ENCODE data around the gene KIF6. TPM values are rescaled to one million over a fixed set of nuclear protein-coding genes. Genes with fewer than 3 reads are reported as not detected.

KIF6 gene
- total RNA-seq, 1 donor from 2014 or later: 2.9 TPM

DNA sequence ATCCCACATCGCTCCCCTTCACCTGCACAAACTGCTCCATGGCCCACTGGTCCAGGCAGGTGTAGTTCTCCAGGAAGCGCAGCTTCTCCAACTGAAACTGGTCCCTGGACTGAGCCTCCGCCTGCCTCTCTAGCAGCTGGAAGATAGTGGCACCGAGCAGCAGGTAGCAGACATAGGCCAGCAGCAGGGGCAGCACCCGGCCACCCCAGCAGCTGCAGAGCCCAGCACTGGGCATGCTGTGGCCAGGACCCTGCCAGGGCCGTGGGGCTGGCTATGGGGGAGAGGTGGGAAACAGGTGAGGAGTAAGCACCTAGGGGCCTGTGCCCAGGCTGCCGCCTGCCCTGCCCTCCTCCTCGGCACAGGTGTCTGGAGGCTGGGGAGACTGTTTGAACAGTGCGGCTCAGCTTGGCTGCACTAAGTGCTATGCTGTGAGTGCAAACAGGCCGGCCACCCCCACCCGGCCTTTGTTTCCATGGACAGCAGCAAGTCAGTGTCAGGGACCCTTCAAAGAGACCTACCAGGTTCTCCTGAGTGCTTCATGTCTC is 402.8 kb downstream of the KIF6 start, which contains the start of gene KCNK16:
Gene KCNK16, minus strand, starts transcription at position 397 of the 545 bp plus-strand sequence. Its CDS starts 162 bp downstream, at position 235.
- Mint-ChIP-seq H3K27ac (peak within 1 kb of the TSS; percentile 51), H3K4me3 (ENCODE audit: low read depth) (peak within 1 kb of the TSS; percentile 66), H3K27me3 (peaks cover 62% of the 10 kb centered on the region), H3K4me1 (ENCODE audit: low read depth) (peaks cover 24% of the 10 kb centered on the region), H3K36me3 (ENCODE audit: insufficient read depth) (no peaks in the 10 kb centered on the region), H3K9me3 (ENCODE audit: low read depth) (no peaks in the 10 kb centered on the region)
- TF ChIP-seq, protein P1, sequence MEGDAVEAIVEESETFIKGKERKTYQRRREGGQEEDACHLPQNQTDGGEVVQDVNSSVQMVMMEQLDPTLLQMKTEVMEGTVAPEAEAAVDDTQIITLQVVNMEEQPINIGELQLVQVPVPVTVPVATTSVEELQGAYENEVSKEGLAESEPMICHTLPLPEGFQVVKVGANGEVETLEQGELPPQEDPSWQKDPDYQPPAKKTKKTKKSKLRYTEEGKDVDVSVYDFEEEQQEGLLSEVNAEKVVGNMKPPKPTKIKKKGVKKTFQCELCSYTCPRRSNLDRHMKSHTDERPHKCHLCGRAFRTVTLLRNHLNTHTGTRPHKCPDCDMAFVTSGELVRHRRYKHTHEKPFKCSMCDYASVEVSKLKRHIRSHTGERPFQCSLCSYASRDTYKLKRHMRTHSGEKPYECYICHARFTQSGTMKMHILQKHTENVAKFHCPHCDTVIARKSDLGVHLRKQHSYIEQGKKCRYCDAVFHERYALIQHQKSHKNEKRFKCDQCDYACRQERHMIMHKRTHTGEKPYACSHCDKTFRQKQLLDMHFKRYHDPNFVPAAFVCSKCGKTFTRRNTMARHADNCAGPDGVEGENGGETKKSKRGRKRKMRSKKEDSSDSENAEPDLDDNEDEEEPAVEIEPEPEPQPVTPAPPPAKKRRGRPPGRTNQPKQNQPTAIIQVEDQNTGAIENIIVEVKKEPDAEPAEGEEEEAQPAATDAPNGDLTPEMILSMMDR (IDR thresholded peaks at IDR 0.05; ENCODE audit: unreplicated experiment): no peak
- no peak for DNase-seq (ENCODE audit: low spot score, unreplicated experiment)

DNA sequence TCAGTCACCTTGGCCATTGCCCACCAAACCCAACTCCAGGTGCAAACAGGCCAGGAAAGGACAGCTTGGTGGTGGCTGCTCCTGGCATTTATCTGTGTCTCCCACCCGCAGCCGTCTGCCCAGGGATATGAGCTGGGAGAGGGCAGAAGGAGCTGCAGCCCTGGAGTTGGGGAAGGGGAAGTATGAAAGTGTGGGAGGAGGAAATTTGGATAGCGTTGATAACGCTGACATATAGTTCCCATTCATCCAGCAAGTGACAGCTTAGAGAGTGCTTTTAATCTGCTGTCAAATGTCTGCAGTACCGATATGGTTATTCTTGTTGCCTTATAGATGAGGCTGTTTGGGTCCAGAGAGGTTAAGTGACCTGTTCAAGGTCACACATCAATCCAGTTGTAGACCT is 403.4 kb downstream of the KIF6 start:
- Mint-ChIP-seq H3K27me3 (peaks cover 65% of the 10 kb centered on the region), H3K4me3 (ENCODE audit: low read depth) (peak overlapping the region; percentile 66), H3K36me3 (ENCODE audit: insufficient read depth) (no peaks in the 10 kb centered on the region), H3K4me1 (ENCODE audit: low read depth) (peaks cover 18% of the 10 kb centered on the region), H3K9me3 (ENCODE audit: low read depth) (no peaks in the 10 kb centered on the region), H3K27ac (no peak overlapping the region)
- no peak for DNase-seq (ENCODE audit: low spot score, unreplicated experiment)
- TF ChIP-seq, protein P1 (IDR thresholded peaks at IDR 0.05; ENCODE audit: unreplicated experiment): no peak

DNA sequence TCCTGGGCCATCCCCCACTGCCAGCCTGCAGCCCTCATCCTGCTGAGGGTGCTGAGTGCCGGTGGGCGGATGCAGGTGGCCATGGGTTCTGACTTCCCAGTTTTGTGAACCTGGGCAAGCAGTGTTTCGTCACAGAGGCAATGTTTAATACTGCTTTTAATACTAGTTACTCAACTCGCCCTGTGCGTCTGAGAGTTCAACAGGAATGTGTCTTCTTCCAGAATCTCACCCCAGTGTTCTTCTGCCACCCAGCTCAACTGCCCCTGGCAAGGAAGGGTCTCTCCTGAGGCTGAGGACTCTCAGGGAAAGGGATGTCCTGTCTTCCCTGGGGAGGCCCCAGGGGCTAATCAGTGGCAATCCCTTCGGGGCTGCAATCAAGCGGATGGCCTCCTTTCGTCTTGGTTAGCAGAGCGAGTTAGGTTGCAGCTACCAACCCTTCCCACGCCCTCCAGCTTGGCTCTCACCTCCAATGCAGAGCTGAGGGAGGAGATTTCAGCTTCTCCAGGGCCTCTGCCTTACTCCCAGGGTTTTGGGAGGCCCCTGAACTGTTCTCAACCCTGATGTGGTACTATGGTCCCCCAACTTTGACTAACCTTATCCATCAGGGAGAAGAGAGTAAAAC is 404.7 kb downstream of the KIF6 start:
- Mint-ChIP-seq H3K4me1 (ENCODE audit: low read depth) (peaks cover 14% of the 10 kb centered on the region), H3K36me3 (ENCODE audit: insufficient read depth) (no peaks in the 10 kb centered on the region), H3K4me3 (ENCODE audit: low read depth) (peak overlapping the region; percentile 26), H3K27ac (no peak overlapping the region), H3K9me3 (ENCODE audit: low read depth) (no peaks in the 10 kb centered on the region), H3K27me3 (peaks cover 63% of the 10 kb centered on the region)
- TF ChIP-seq, protein P1 (IDR thresholded peaks at IDR 0.05; ENCODE audit: unreplicated experiment): no peak
- DNase-seq (ENCODE audit: low spot score, unreplicated experiment): no peak

DNA sequence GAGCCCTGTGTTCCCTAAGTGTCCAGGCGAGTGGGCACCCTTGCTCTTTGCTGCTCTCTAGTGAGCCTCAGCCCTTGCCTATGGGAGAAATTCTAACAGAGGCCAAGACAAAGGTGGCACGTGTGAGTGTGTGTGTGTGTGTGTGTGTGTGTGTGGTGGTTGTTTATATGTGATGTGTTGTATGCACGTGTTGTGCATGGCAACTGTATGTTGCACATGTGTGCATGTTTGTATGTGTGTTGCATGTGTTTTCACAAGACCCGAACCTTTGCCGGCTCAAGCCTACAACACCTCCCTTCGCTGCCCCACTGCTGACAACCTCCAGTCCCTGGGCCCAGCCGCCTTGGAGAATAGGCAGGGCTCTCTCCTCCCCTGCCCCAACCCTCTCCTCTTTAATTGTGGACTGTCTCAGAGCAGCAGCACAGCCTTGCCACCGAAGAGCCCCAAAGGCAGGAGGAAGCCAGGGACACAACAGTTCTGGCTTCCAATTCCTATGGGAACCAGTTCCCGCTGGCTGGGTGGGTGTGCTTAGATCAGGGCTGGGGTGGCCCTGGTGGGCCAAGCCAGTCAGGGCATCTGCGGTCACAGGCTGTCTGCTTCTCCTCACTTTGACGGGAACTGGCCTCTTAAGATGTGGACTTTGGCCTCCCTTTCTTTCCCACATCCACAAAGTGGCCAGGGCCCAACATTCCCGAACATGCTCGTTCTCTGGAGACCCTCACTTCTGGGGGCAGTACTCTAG is 405.4 kb downstream of the KIF6 start:
- Mint-ChIP-seq H3K4me1 (ENCODE audit: low read depth) (peaks cover 12% of the 10 kb centered on the region), H3K9me3 (ENCODE audit: low read depth) (no peaks in the 10 kb centered on the region), H3K36me3 (ENCODE audit: insufficient read depth) (no peaks in the 10 kb centered on the region), H3K4me3 (ENCODE audit: low read depth) (peak overlapping the region; percentile 16), H3K27ac (no peak overlapping the region), H3K27me3 (peaks cover 65% of the 10 kb centered on the region)
- TF ChIP-seq, protein P1 (IDR thresholded peaks at IDR 0.05; ENCODE audit: unreplicated experiment): no peak
- no peak for DNase-seq (ENCODE audit: low spot score, unreplicated experiment)

DNA sequence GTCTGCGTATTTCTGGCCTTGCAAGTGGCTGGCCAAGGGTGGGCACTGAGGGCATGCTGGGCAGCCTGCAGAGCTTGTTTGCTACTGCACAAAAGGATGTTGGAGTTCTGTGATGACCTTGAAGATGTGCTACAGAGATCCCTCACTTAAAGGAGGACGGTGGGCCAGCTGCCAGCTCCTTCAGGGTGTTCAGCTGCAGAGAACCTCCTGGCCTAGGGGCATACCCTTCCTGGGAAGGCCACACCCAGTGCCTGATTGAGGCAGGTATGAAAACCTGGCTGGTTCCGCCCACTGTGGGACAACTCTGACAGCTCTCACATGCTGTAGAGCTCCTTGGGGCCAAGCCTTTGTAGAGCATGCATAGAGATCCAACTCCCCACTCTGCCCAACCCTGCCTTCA is 408.0 kb downstream of the KIF6 start:
- Mint-ChIP-seq H3K36me3 (ENCODE audit: insufficient read depth) (no peaks in the 10 kb centered on the region), H3K27ac (no peak overlapping the region), H3K4me3 (ENCODE audit: low read depth) (no peak overlapping the region), H3K27me3 (peaks cover 76% of the 10 kb centered on the region), H3K9me3 (ENCODE audit: low read depth) (no peaks in the 10 kb centered on the region), H3K4me1 (ENCODE audit: low read depth) (peaks cover 8% of the 10 kb centered on the region)
- no peak for DNase-seq (ENCODE audit: low spot score, unreplicated experiment)
- TF ChIP-seq, protein P1 (IDR thresholded peaks at IDR 0.05; ENCODE audit: unreplicated experiment): no peak

Data from progenitor cell of endocrine pancreas (in vitro differentiated cells).